PC-3 (cell line): Measurements from ENCODE around the gene AUH. TPM values are rescaled to one million over a fixed set of nuclear protein-coding genes. Genes with fewer than 3 reads are reported as not detected.
A peak's percentile ranks its signal among the peaks of the same experiment; 100 is the strongest.

Experiments
- ATAC-seq: fragments of 200-7000 bp; cut with Tn5 transposase; 2 replicates; pipeline ENCODE4 v1.9.1; 2020; ENCODE audit warnings: mild to moderate bottlenecking, moderate library complexity
- BruUV-seq: library from RNA; stranded (reverse); fragments of 400-500 nt; replicated peaks from 2 replicates; lab custom pipeline; 2021; lab: Mats Ljungman, UMichigan
- CTCF ChIA-PET: fragments of 300-600 bp; sonication (Branson Sonifier 250); formaldehyde crosslinking; loops from one replicate; lab custom pipeline; 2022; ENCODE audit warnings: antibody characterized with exemption; lab: Charles Lee
- POLR2A ChIA-PET: fragments of 300-600 bp; sonication (Branson Sonifier 250); formaldehyde crosslinking; loops from one replicate; lab custom pipeline; 2022; ENCODE audit warnings: antibody characterized with exemption; ENCODE audit not compliant: unreplicated experiment; lab: Charles Lee
- DNase-seq: peaks from one replicate; pipeline ENCODE4 v3.0.0-alpha.2; 2015
- H2AFZ ChIP-seq: fragments of 300-600 bp; sonication (generic); 2 replicates; pipeline ENCODE4 v1.6.0; 2016; ENCODE audit warnings: antibody characterized with exemption, low read length
- H3F3A ChIP-seq: fragments of 300-600 bp; sonication (generic); one replicate; pipeline ENCODE4 v1.6.0; 2017; ENCODE audit warnings: antibody characterized with exemption, low read length, control low read depth, mild to moderate bottlenecking; ENCODE audit not compliant: unreplicated experiment
- H3K27ac ChIP-seq: fragments of 300-600 bp; sonication (generic); 2 replicates; pipeline ENCODE4 v1.5.1; 2016; ENCODE audit warnings: mild to moderate bottlenecking, low read length
- H3K27me3 ChIP-seq: fragments of 300-600 bp; sonication (generic); 2 replicates; pipeline ENCODE4 v1.6.1; 2016; ENCODE audit warnings: low read length, mixed read lengths
- H3K36me3 ChIP-seq: fragments of 300-600 bp; sonication (generic); 2 replicates; pipeline ENCODE4 v1.6.1; 2016; ENCODE audit warnings: low read depth, mixed run types, low read length, mixed read lengths
- H3K4me1 ChIP-seq: fragments of 300-600 bp; sonication (generic); 2 replicates; pipeline ENCODE4 v1.5.1; 2016; ENCODE audit warnings: low read length; ENCODE audit not compliant: insufficient read depth
- H3K4me2 ChIP-seq: fragments of 300-600 bp; sonication (generic); 2 replicates; pipeline ENCODE4 v1.6.0; 2016; ENCODE audit warnings: low read length
- H3K4me3 ChIP-seq: fragments of 300-600 bp; sonication (generic); 2 replicates; pipeline ENCODE4 v1.5.1; 2016; ENCODE audit warnings: mild to moderate bottlenecking, low read length, mixed read lengths
- H3K79me2 ChIP-seq: fragments of 300-600 bp; sonication (generic); 2 replicates; pipeline ENCODE4 v1.6.1; 2017; ENCODE audit warnings: low read length, mixed read lengths
- H3K9ac ChIP-seq: fragments of 300-600 bp; sonication (generic); 2 replicates; pipeline ENCODE4 v1.6.0; 2016; ENCODE audit warnings: mild to moderate bottlenecking, low read length
- H3K9me2 ChIP-seq: fragments of 300-600 bp; sonication (generic); replicated peaks from 2 replicates; pipeline ENCODE4 v1.6.1; 2016; ENCODE audit warnings: mixed run types, low read length, mixed read lengths
- H3K9me3 ChIP-seq: fragments of 300-600 bp; sonication (generic); 2 replicates; pipeline ENCODE4 v1.6.1; 2016; ENCODE audit warnings: low read length, mixed read lengths
- H4K20me1 ChIP-seq: fragments of 300-600 bp; sonication (generic); 2 replicates; pipeline ENCODE4 v1.6.1; 2016; ENCODE audit warnings: low read length, mixed read lengths
- CTCF ChIP-seq: fragments of 300-600 bp; sonication (generic); conservative IDR thresholded peaks from 2 replicates; pipeline ENCODE4 v1.5.1; 2017; ENCODE audit warnings: antibody characterized with exemption, low read depth, mild to moderate bottlenecking, low read length
- EZH2 ChIP-seq: fragments of 300-600 bp; sonication (generic); IDR thresholded peaks from one replicate; pipeline ENCODE4 v1.6.1; 2017; ENCODE audit warnings: antibody characterized with exemption, mild to moderate bottlenecking, low read length; ENCODE audit not compliant: unreplicated experiment
- EZH2phosphoT487 ChIP-seq: fragments of 300-600 bp; sonication (generic); IDR thresholded peaks from 2 replicates; pipeline ENCODE4 v1.6.1; 2018; ENCODE audit warnings: mild to moderate bottlenecking, antibody characterized with exemption, low read length, borderline replicate concordance
- intact Hi-C: fragments of 100-400 bp; cut with micrococcal nuclease; formaldehyde crosslinking; loops from 2 replicates; pipeline ENCODE4 v1.9.0; 2023
- total RNA-seq: library from RNA; depleted of rRNA; stranded (reverse); fragments of >200 nt; gene quantifications from 2 replicates; pipeline ENCODE4 v1.2.3, GENCODE V29; 2014

Gene AUH
- total RNA-seq, 1 experiment from 2014 or later = 30.4 TPM

- Histone ChIP-seq H3K4me3 (no peak overlapping the region), H3K27ac (no peak overlapping the region), H4K20me1 (no peaks in the 10 kb centered on the region), H3F3A (no peaks in the 10 kb centered on the region), H3K36me3 (no peaks in the 10 kb centered on the region), H3K9ac (no peak overlapping the region), H2AFZ (no peak overlapping the region), H3K27me3 (no peaks in the 10 kb centered on the region), H3K9me2 (no peaks in the 10 kb centered on the region), H3K4me2 (no peak overlapping the region), H3K9me3 (no peaks in the 10 kb centered on the region), H3K79me2 (no peaks in the 10 kb centered on the region), H3K4me1 (peaks cover 20% of the 10 kb centered on the region)
- CTCF ChIA-PET = no interaction called here
- POLR2A ChIA-PET = no interaction called here
- BruUV-seq = no TSS peak
- intact Hi-C loops = no loop called here
- ATAC-seq = no peak
- no peak for DNase-seq
- TF ChIP-seq EZH2 = no peak
These were observed 45.6 kb downstream of the AUH start for GRCh38 chr9:91316093-91316492.

GRCh38 chr9:91315191-91315590, 46.5 kb downstream of the AUH start:
- Histone ChIP-seq H3K4me2 (no peak overlapping the region), H3K79me2 (no peaks in the 10 kb centered on the region), H3K27ac (no peak overlapping the region), H3K9ac (no peak overlapping the region), H3F3A (no peaks in the 10 kb centered on the region), H3K9me2 (no peaks in the 10 kb centered on the region), H3K36me3 (no peaks in the 10 kb centered on the region), H3K9me3 (no peaks in the 10 kb centered on the region), H2AFZ (no peak overlapping the region), H3K27me3 (no peaks in the 10 kb centered on the region), H3K4me3 (no peak overlapping the region), H4K20me1 (no peaks in the 10 kb centered on the region), H3K4me1 (peaks cover 20% of the 10 kb centered on the region)
- no peak for ATAC-seq
- TF ChIP-seq EZH2 (no peak), EZH2phosphoT487 (no peak), CTCF (no peak)
- no TSS peak for BruUV-seq
- DNase-seq = peak; percentile 47
- intact Hi-C loops = no loop called here
- ChIA-PET POLR2A (no interaction called here), CTCF (no interaction called here)

GRCh38 chr9:91312717-91313325, 48.9 kb downstream of the AUH start:
- CTCF ChIA-PET = no interaction called here
- H3K9ac ChIP-seq = no peak overlapping the region
- no TSS peak for BruUV-seq
- H3K27ac ChIP-seq = peak overlapping the region; percentile 51
- no peak for TF ChIP-seq CTCF
- no peak for TF ChIP-seq EZH2phosphoT487
- TF ChIP-seq EZH2 = no peak
- intact Hi-C loops = no loop called here
- peak overlapping the region; percentile 49 for H3K4me2 ChIP-seq
- no peaks in the 10 kb centered on the region for H3K9me2 ChIP-seq
- no peak overlapping the region for H2AFZ ChIP-seq
- ATAC-seq (peak; percentile 48; the same call in 1 of the 2 replicates), DNase-seq (peak; percentile 92)
- POLR2A ChIA-PET = no interaction called here
- H3F3A ChIP-seq = no peaks in the 10 kb centered on the region
- H3K9me3 ChIP-seq = no peaks in the 10 kb centered on the region
- no peaks in the 10 kb centered on the region for H3K27me3 ChIP-seq
- H3K79me2 ChIP-seq = no peaks in the 10 kb centered on the region
- H3K4me1 ChIP-seq = peaks cover 20% of the 10 kb centered on the region
- H4K20me1 ChIP-seq = no peaks in the 10 kb centered on the region
- H3K4me3 ChIP-seq = no peak overlapping the region
- no peaks in the 10 kb centered on the region for H3K36me3 ChIP-seq
